Heart right ventricle (tissue), 16 donors: ENCODE measurements around the gene TSPAN9. TPM values are rescaled to one million over a fixed set of nuclear protein-coding genes. Genes with fewer than 3 reads are reported as not detected.

Experiments used
- ATAC-seq, 8 donors: fragments of 200-7000 bp; cut with Tn5 transposase; one replicate each; pipeline ENCODE4 v1.9.1; 2020; ENCODE audit warnings: mild to moderate bottlenecking in 8 of 8, moderate library complexity in 8 of 8, moderate number of reproducible peaks in 1 of 8
- DNase-seq, 2 donors: peaks; one replicate each; pipeline ENCODE4 v3.0.0-alpha.2; 2020
- H3K27ac ChIP-seq, 10 donors: fragments of 200-600 bp; sonication (generic) in 2 of 10; one replicate each; pipeline versions ENCODE4 v1.5.0 to v1.8.0; 2020 to 2022; ENCODE audit warnings: mild to moderate bottlenecking in 3 of 10
- H3K27me3 ChIP-seq, 7 donors: fragments of 200-600 bp; one replicate each; pipeline ENCODE4 v1.8.0; 2021 to 2022; ENCODE audit warnings: mild to moderate bottlenecking in 2 of 7
- H3K36me3 ChIP-seq, 9 donors: fragments of 200-600 bp; sonication (generic) in 1 of 9; one replicate each; pipeline versions ENCODE4 v1.5.0 to v1.8.0; 2020 to 2022; ENCODE audit warnings: mild to moderate bottlenecking in 2 of 9
- H3K4me1 ChIP-seq, 9 donors: fragments of 200-600 bp; sonication (generic) in 1 of 9; one replicate each; pipeline versions ENCODE4 v1.5.0 to v1.8.0; 2020 to 2022; ENCODE audit warnings: mild to moderate bottlenecking in 4 of 9
- H3K4me3 ChIP-seq, 10 donors: fragments of 200-600 bp; sonication (generic) in 2 of 10; one replicate each; pipeline versions ENCODE4 v1.5.0 to v1.8.0; 2020 to 2022; ENCODE audit warnings: mild to moderate bottlenecking in 7 of 10, moderate library complexity in 2 of 10
- H3K9me3 ChIP-seq, 11 donors: fragments of 200-600 bp in 10 of 11; sonication (generic) in 2 of 11; one replicate each; pipeline versions ENCODE4 v1.5.0 to v1.8.0; 2013 to 2022; ENCODE audit warnings: mild to moderate bottlenecking in 2 of 11, control low read depth in 1 of 11, moderate library complexity in 1 of 11
- WGBS, 2 donors: extraction: QIAGEN DNeasy Blood & Tissue Kit; methylation state at CpG; one replicate each; pipeline ENCODE4 v1.1.7; 2013; ENCODE audit warnings: inconsistent platforms in 1 of 2; 5-methylcytosine and 5-hydroxymethylcytosine counted together
- intact Hi-C, 10 donors: fragments of 100-400 bp; cut with DNase I; formaldehyde crosslinking; loops; one replicate each; pipeline versions ENCODE4 v1.11.1 to v1.14.2; 2022
- polyA plus RNA-seq, 2 donors: library from polyadenylated mRNA; stranded (reverse); fragments of 200-250 nt; gene quantifications; one replicate each; pipeline ENCODE4 v1.2.3, GENCODE V29; 2013
- total RNA-seq, 10 donors: library from RNA; stranded (reverse); fragmentation: NEBNext Ultra II Directional in 3 of 10; extraction: Animal tissue kit (Norgen Biotek cat#: 25700) in 3 of 10; gene quantifications; one replicate each; pipeline versions ENCODE4 v1.2.1 to v1.2.4, GENCODE V29; 2021 to 2023
- TF ChIP-seq, protein P1 (sequence below), 9 donors: fragments of 200-600 bp; sonication (generic) in 2 of 9; IDR thresholded peaks; one replicate each; pipeline versions ENCODE4 v1.5.0 to v1.8.0; 2021 to 2022; ENCODE audit warnings: antibody characterized with exemption in 9 of 9, mild to moderate bottlenecking in 5 of 9, moderate library complexity in 1 of 9
- donor health status: Arrhythmogenic right ventricular cardiomyopathy.
- donor health status: ischemic (EF 13 %, LVEDD 7.1; RV severe dilation, severe dysfunction).
- donor health status: healthy with polysubstance abuse.
- donor health status: DM: no; HTN: yes; CAD: no.
- donor health status: DM: no; HTN: no; CAD: no.
- donor health status: ischemic (EF 25% LVEDD 6.9; RV normal size, moderate dysfunction).
- donor health status: ischemic (EF 25% LVEDD 5.7; RV mildly dilated, moderate dysfunction).
- donor health status: healthy.
- donor health status: DM: yes; HTN: yes; CAD: no.
- donor health status: Ischemic cardiomyopathy.
- donor health status: ischemic (EF 35%, LVEDD 5.7; RV mildly dilated, moderate dysfunction).
- donor health status: nonischemic (EF 11% LVEDD 7.7; RV severe dilation, severe dysfunction).
- donor health status: DM: yes; HTN: yes; CAD: no.
- donor health status: PGD.
- donor health status: ischemic (EF 29% LVEDD 5.4; RV normal size, mild dysfunction).
- donor health status: nonischemic (EF 23%, LVEDD 6.1; RV moderate dilation, normal function).

The TSPAN9 gene
- total and polyA plus RNA-seq, 12 donors, result 63.0 to 401 (median 251) TPM

GRCh38 chr12:3313675-3314663 is 236.8 kb downstream of the TSPAN9 start:
- intact Hi-C loops, result loop anchor here in 2 of 10 donors (10.0 kb wide), 2 partner anchors 351 to 371 kb away; no protein-coding TSS in a partner anchor
- DNase-seq (no peak), ATAC-seq (peak; percentile 3 to 48 (median 18))
- Histone ChIP-seq H3K9me3 (no peaks in the 10 kb centered on the region), H3K4me1 (peaks cover 10 to 45% (median 26%) of the 10 kb centered on the region in 9 donors), H3K27me3 (no peaks in the 10 kb centered on the region), H3K4me3 (no peak overlapping the region), H3K27ac (peak overlapping the region in 3 of 10 donors; percentile 33 to 68 (median 51)), H3K36me3 (no peaks in the 10 kb centered on the region)
- WGBS, 2 donors, result 63 to 65% methylated on average over 13 of the region's 13 CpGs
- TF ChIP-seq, protein P1, sequence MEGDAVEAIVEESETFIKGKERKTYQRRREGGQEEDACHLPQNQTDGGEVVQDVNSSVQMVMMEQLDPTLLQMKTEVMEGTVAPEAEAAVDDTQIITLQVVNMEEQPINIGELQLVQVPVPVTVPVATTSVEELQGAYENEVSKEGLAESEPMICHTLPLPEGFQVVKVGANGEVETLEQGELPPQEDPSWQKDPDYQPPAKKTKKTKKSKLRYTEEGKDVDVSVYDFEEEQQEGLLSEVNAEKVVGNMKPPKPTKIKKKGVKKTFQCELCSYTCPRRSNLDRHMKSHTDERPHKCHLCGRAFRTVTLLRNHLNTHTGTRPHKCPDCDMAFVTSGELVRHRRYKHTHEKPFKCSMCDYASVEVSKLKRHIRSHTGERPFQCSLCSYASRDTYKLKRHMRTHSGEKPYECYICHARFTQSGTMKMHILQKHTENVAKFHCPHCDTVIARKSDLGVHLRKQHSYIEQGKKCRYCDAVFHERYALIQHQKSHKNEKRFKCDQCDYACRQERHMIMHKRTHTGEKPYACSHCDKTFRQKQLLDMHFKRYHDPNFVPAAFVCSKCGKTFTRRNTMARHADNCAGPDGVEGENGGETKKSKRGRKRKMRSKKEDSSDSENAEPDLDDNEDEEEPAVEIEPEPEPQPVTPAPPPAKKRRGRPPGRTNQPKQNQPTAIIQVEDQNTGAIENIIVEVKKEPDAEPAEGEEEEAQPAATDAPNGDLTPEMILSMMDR (IDR thresholded peaks at IDR 0.05), result peak in 8 of 9 donors; percentile 9 to 48 (median 42)

DNA sequence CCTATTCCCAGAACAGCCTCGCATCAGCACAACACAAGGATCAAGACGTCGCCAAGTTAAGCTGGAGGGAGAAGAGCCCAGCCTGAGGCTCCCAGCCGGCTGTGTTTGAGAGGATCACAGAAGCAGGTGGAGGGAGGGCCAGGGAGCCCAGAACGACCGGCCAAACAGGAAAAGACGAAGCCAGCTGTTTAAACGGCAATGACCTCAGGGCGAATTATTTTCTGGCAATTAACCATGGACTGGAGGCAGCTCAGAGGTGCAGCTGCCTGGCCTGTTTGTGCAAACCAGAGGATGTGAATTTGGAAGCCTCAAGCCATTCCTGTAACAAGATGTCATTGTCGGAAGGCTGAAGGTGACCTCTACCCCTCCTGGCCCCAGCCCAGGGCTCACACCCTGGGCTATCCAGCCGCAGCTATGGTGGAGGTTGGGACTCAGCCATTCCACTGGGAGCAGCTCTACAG is 238.1 kb downstream of the TSPAN9 start:
- WGBS, 2 donors, result 6 to 14% methylated on average over 11 of the region's 11 CpGs
- peak; percentile 71 to 86 for DNase-seq

GRCh38 chr12:3316776-3317480 is 239.7 kb downstream of the TSPAN9 start:
- Histone ChIP-seq H3K4me1 (peaks cover 10 to 47% (median 26%) of the 10 kb centered on the region in 9 donors), H3K27me3 (no peaks in the 10 kb centered on the region), H3K4me3 (no peak overlapping the region), H3K36me3 (no peaks in the 10 kb centered on the region), H3K9me3 (no peaks in the 10 kb centered on the region), H3K27ac (no peak overlapping the region)
- TF ChIP-seq, protein P1 (IDR thresholded peaks at IDR 0.05), result no peak
- DNase-seq (no peak), ATAC-seq (no peak)
- WGBS, 2 donors, result 94 to 95% methylated on average over 12 of the region's 12 CpGs
- intact Hi-C loops, result loop anchor here in 2 of 10 donors (10.0 kb wide), 2 partner anchors 348 to 368 kb away; no protein-coding TSS in a partner anchor

More for the DNA sequence above, 238.1 kb downstream of the TSPAN9 start:
- ATAC-seq, result peak; percentile 74 to 92 (median 85)
- TF ChIP-seq, protein P1 (IDR thresholded peaks at IDR 0.05), result no peak
- no peaks in the 10 kb centered on the region for H3K27me3 ChIP-seq
- H3K4me1 ChIP-seq, result peaks cover 10 to 45% (median 26%) of the 10 kb centered on the region in 9 donors
- intact Hi-C loops, result loop anchor here in 2 of 10 donors (10.0 kb wide), 2 partner anchors 350 to 370 kb away; no protein-coding TSS in a partner anchor
- peak overlapping the region in 8 of 10 donors; percentile 9 to 68 (median 50) for H3K27ac ChIP-seq
- H3K9me3 ChIP-seq, result no peaks in the 10 kb centered on the region
- H3K4me3 ChIP-seq, result no peak overlapping the region
- H3K36me3 ChIP-seq, result no peaks in the 10 kb centered on the region

DNA sequence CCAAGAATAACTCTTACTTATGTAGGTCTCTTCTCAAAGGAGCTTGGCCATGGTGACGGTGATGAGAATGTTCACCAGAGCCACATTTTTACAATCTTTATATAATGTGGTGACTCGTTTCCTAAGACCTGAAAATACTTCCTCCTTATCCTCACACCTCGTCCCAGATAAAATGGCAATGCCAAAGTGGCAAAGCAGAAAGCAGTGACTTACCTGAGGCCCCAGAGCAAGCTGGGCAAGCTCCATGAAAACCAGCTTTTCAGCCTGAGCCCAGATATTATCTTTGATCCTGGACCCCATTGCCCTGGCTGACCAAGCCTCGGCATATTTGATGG is 240.3 kb downstream of the TSPAN9 start:
- no peak overlapping the region for H3K27ac ChIP-seq
- H3K27me3 ChIP-seq, result no peaks in the 10 kb centered on the region
- H3K9me3 ChIP-seq, result no peaks in the 10 kb centered on the region
- WGBS, 2 donors, result 85% methylated on average over 4 of the region's 4 CpGs
- no peak overlapping the region for H3K4me3 ChIP-seq
- intact Hi-C loops, result loop anchor here in 2 of 10 donors (10.0 kb wide), 2 partner anchors 347 to 367 kb away; no protein-coding TSS in a partner anchor
- H3K4me1 ChIP-seq, result peaks cover 10 to 42% (median 26%) of the 10 kb centered on the region in 9 donors
- TF ChIP-seq, protein P1 (IDR thresholded peaks at IDR 0.05), result no peak
- no peak for ATAC-seq
- H3K36me3 ChIP-seq, result no peaks in the 10 kb centered on the region
- DNase-seq, result no peak
